GM23338 (cell line): ENCODE results near the gene CCDC97. TPM values are rescaled to one million over a fixed set of nuclear protein-coding genes. Genes with fewer than 3 reads are reported as not detected.

Experiments
- ATAC-seq: fragments of 200-7000 bp; cut with Tn5 transposase; 3 replicates; pipeline ENCODE4 v1.9.1; 2020
- DNase-seq: peaks from one replicate; pipeline ENCODE4 v3.0.0-alpha.2; 2015; ENCODE audit warnings: low spot score
- H2AFZ ChIP-seq: fragments of 200-600 bp; sonication (generic); 2 replicates; pipeline ENCODE4 v1.8.0; 2016; ENCODE audit warnings: antibody characterized with exemption, mild to moderate bottlenecking, moderate library complexity
- H3F3A ChIP-seq: fragments of 200-600 bp; sonication (generic); replicated peaks from 2 replicates; pipeline ENCODE4 v1.8.0; 2017; ENCODE audit warnings: antibody characterized with exemption, mixed run types, low read depth
- H3K27ac ChIP-seq: fragments of 200-600 bp; sonication (generic); 2 replicates; pipeline ENCODE4 v1.6.1; 2016; ENCODE audit warnings: low read depth
- H3K27me3 ChIP-seq: fragments of 200-600 bp; sonication (generic); 2 replicates; pipeline ENCODE4 v1.8.0; 2016; ENCODE audit warnings: mild to moderate bottlenecking, mixed run types, moderate library complexity; ENCODE audit not compliant: insufficient read depth
- H3K36me3 ChIP-seq: fragments of 200-600 bp; sonication (generic); 2 replicates; pipeline ENCODE4 v1.8.0; 2016; ENCODE audit warnings: mild to moderate bottlenecking; ENCODE audit not compliant: insufficient read depth
- H3K4me1 ChIP-seq: fragments of 200-600 bp; sonication (generic); 2 replicates; pipeline ENCODE4 v1.8.0; 2016; ENCODE audit warnings: mild to moderate bottlenecking, moderate library complexity; ENCODE audit not compliant: insufficient read depth
- H3K4me2 ChIP-seq: fragments of 200-600 bp; sonication (generic); 2 replicates; pipeline ENCODE4 v1.7.1; 2017; ENCODE audit warnings: mixed run types
- H3K4me3 ChIP-seq: fragments of 200-600 bp; sonication (generic); 2 replicates; pipeline ENCODE4 v1.6.1; 2016; ENCODE audit warnings: mixed run types
- H3K79me2 ChIP-seq: fragments of 200-600 bp; sonication (generic); replicated peaks from 2 replicates; pipeline ENCODE4 v1.8.0; 2017; ENCODE audit warnings: mild to moderate bottlenecking; ENCODE audit not compliant: insufficient read depth
- H3K9me2 ChIP-seq: fragments of 200-600 bp; sonication (generic); 2 replicates; pipeline ENCODE4 v1.8.0; 2017; ENCODE audit not compliant: insufficient read depth
- H4K20me1 ChIP-seq: fragments of 200-600 bp; sonication (generic); replicated peaks from 2 replicates; pipeline ENCODE4 v1.8.0; 2017; ENCODE audit warnings: mild to moderate bottlenecking; ENCODE audit not compliant: insufficient read depth
- H3K27ac Mint-ChIP-seq: 2 replicates; pipeline ENCODE4 v1.8.0; 2020; ENCODE audit warnings: inconsistent platforms, mild to moderate bottlenecking, moderate library complexity, mixed read lengths
- H3K27me3 Mint-ChIP-seq: 3 replicates; pipeline ENCODE4 v1.8.0; 2022; ENCODE audit warnings: low read depth, mild to moderate bottlenecking, moderate library complexity, mixed read lengths, inconsistent platforms; ENCODE audit not compliant: insufficient read depth, poor library complexity
- H3K36me3 Mint-ChIP-seq: 3 replicates; pipeline ENCODE4 v1.8.0; 2021; ENCODE audit warnings: low read depth, mild to moderate bottlenecking, inconsistent platforms, moderate library complexity, mixed read lengths
- H3K4me1 Mint-ChIP-seq: 3 replicates; pipeline ENCODE4 v1.8.0; 2020; ENCODE audit warnings: mild to moderate bottlenecking, inconsistent platforms, mixed read lengths
- H3K4me3 Mint-ChIP-seq: 3 replicates; pipeline ENCODE4 v1.8.0; 2021; ENCODE audit warnings: moderate library complexity, mild to moderate bottlenecking, inconsistent platforms, mixed read lengths
- H3K9me3 Mint-ChIP-seq: 3 replicates; pipeline ENCODE4 v1.8.0; 2020; ENCODE audit warnings: moderate library complexity, mild to moderate bottlenecking, inconsistent platforms, mixed read lengths
- CREB1 ChIP-seq: fragments of 250-450 bp; sonication (Bioruptor Pico); IDR thresholded peaks from 2 replicates; pipeline ENCODE4 v1.5.0; 2020; ENCODE audit warnings: low read depth, mild to moderate bottlenecking, moderate library complexity
- ETS1 ChIP-seq: IDR thresholded peaks from 2 replicates; pipeline ENCODE4 v1.6.1; 2016; ENCODE audit warnings: antibody characterized with exemption
- POLR2AphosphoS5 ChIP-seq: IDR thresholded peaks from 2 replicates; pipeline ENCODE4 v1.6.1; 2016; ENCODE audit warnings: antibody characterized with exemption, low read depth
- REST ChIP-seq: IDR thresholded peaks from one replicate; pipeline ENCODE4 v1.6.1; 2018; ENCODE audit warnings: antibody characterized with exemption; ENCODE audit not compliant: unreplicated experiment
- ZNF114 ChIP-seq: fragments of 250-450 bp; sonication (Bioruptor Pico); IDR thresholded peaks from 2 replicates; pipeline ENCODE4 v1.5.0; 2020; ENCODE audit warnings: mild to moderate bottlenecking, moderate library complexity
- ZNF331 ChIP-seq: fragments of 250-450 bp; sonication (Bioruptor Pico); IDR thresholded peaks from 2 replicates; pipeline ENCODE4 v1.5.0; 2020; ENCODE audit warnings: low read depth, mild to moderate bottlenecking, moderate library complexity
- polyA plus RNA-seq: library from polyadenylated mRNA; unstranded; fragments of >200 nt; fragmentation: Nextera tagmentation; extraction: Ambion mirVana; gene quantifications from 2 replicates; pipeline ENCODE4 v1.2.1, GENCODE V29; 2016
- total RNA-seq: library from RNA; depleted of rRNA; stranded (reverse); fragments of >200 nt; shearing (Covaris generic); gene quantifications from 2 replicates; pipeline ENCODE4 v1.2.3, GENCODE V29; 2014
- TF ChIP-seq, protein P1 (sequence below), 2 experiments: fragments of 200-600 bp in 1 of 2; sonication (generic) in 1 of 2; conservative IDR thresholded peaks; 2 replicates each; pipeline versions ENCODE4 v1.5.1 to v1.6.1; 2016 to 2017; ENCODE audit warnings: antibody characterized with exemption in 2 of 2, low read depth in 2 of 2, mild to moderate bottlenecking in 2 of 2, moderate library complexity in 1 of 2
- TF ChIP-seq, protein P2 (sequence below): fragments of 250-450 bp; sonication (Bioruptor Pico); IDR thresholded peaks from 2 replicates; pipeline ENCODE4 v1.5.0; 2020; ENCODE audit warnings: mild to moderate bottlenecking, moderate library complexity

Gene CCDC97
- total and polyA plus RNA-seq, 2 experiments from 2014 or later = 8.0 to 11.0 TPM

- H3K4me1 ChIP-seq = no peaks in the 10 kb centered on the region
- H3K79me2 ChIP-seq = peaks cover 6% of the 10 kb centered on the region; the same call in 1 of the 2 replicates
- TF ChIP-seq ZNF114 (no peak), REST (no peak), ETS1 (no peak), POLR2AphosphoS5 (peak; percentile 74), ZNF331 (CRISPR knock-in tag) (no peak), CREB1 (CRISPR knock-in tag) (peak; percentile 82)
- TF ChIP-seq, protein P1, sequence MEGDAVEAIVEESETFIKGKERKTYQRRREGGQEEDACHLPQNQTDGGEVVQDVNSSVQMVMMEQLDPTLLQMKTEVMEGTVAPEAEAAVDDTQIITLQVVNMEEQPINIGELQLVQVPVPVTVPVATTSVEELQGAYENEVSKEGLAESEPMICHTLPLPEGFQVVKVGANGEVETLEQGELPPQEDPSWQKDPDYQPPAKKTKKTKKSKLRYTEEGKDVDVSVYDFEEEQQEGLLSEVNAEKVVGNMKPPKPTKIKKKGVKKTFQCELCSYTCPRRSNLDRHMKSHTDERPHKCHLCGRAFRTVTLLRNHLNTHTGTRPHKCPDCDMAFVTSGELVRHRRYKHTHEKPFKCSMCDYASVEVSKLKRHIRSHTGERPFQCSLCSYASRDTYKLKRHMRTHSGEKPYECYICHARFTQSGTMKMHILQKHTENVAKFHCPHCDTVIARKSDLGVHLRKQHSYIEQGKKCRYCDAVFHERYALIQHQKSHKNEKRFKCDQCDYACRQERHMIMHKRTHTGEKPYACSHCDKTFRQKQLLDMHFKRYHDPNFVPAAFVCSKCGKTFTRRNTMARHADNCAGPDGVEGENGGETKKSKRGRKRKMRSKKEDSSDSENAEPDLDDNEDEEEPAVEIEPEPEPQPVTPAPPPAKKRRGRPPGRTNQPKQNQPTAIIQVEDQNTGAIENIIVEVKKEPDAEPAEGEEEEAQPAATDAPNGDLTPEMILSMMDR (conservative IDR thresholded peaks at IDR 0.05; ENCODE audit: low read depth in 2 of 2) = no peak
- TF ChIP-seq, protein P2, sequence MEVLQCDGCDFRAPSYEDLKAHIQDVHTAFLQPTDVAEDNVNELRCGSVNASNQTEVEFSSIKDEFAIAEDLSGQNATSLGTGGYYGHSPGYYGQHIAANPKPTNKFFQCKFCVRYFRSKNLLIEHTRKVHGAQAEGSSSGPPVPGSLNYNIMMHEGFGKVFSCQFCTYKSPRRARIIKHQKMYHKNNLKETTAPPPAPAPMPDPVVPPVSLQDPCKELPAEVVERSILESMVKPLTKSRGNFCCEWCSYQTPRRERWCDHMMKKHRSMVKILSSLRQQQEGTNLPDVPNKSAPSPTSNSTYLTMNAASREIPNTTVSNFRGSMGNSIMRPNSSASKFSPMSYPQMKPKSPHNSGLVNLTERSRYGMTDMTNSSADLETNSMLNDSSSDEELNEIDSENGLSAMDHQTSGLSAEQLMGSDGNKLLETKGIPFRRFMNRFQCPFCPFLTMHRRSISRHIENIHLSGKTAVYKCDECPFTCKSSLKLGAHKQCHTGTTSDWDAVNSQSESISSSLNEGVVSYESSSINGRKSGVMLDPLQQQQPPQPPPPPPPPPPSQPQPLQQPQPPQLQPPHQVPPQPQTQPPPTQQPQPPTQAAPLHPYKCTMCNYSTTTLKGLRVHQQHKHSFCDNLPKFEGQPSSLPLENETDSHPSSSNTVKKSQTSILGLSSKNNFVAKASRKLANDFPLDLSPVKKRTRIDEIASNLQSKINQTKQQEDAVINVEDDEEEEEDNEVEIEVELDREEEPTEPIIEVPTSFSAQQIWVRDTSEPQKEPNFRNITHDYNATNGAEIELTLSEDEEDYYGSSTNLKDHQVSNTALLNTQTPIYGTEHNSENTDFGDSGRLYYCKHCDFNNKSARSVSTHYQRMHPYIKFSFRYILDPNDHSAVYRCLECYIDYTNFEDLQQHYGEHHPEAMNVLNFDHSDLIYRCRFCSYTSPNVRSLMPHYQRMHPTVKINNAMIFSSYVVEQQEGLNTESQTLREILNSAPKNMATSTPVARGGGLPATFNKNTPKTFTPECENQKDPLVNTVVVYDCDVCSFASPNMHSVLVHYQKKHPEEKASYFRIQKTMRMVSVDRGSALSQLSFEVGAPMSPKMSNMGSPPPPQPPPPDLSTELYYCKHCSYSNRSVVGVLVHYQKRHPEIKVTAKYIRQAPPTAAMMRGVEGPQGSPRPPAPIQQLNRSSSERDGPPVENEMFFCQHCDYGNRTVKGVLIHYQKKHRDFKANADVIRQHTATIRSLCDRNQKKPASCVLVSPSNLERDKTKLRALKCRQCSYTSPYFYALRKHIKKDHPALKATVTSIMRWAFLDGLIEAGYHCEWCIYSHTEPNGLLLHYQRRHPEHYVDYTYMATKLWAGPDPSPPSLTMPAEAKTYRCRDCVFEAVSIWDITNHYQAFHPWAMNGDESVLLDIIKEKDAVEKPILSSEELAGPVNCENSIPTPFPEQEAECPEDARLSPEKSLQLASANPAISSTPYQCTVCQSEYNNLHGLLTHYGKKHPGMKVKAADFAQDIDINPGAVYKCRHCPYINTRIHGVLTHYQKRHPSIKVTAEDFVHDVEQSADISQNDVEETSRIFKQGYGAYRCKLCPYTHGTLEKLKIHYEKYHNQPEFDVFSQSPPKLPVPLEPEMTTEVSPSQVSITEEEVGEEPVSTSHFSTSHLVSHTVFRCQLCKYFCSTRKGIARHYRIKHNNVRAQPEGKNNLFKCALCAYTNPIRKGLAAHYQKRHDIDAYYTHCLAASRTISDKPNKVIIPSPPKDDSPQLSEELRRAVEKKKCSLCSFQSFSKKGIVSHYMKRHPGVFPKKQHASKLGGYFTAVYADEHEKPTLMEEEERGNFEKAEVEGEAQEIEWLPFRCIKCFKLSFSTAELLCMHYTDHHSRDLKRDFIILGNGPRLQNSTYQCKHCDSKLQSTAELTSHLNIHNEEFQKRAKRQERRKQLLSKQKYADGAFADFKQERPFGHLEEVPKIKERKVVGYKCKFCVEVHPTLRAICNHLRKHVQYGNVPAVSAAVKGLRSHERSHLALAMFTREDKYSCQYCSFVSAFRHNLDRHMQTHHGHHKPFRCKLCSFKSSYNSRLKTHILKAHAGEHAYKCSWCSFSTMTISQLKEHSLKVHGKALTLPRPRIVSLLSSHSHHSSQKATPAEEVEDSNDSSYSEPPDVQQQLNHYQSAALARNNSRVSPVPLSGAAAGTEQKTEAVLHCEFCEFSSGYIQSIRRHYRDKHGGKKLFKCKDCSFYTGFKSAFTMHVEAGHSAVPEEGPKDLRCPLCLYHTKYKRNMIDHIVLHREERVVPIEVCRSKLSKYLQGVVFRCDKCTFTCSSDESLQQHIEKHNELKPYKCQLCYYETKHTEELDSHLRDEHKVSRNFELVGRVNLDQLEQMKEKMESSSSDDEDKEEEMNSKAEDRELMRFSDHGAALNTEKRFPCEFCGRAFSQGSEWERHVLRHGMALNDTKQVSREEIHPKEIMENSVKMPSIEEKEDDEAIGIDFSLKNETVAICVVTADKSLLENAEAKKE (CRISPR knock-in tag) = no peak
- H3K9me2 ChIP-seq = 0 out of 2 replicates have a peak, but pooled peaks cover 4% of the 10 kb centered on the region
- H3K27ac Mint-ChIP-seq = peak within 1 kb of the TSS; percentile 98
- peaks cover 3% of the 10 kb centered on the region; the same call in 1 of the 3 replicates for H3K4me1 Mint-ChIP-seq
- DNase-seq = peak; percentile 100
- H4K20me1 ChIP-seq = no peaks in the 10 kb centered on the region
- no peak within 1 kb of the TSS for H2AFZ ChIP-seq
- peaks cover 8% of the 10 kb centered on the region for H3K27me3 Mint-ChIP-seq
- peak within 1 kb of the TSS; percentile 89 for H3K27ac ChIP-seq
- peak within 1 kb of the TSS; percentile 60 for H3K4me3 ChIP-seq
- ATAC-seq = peak; percentile 96
- H3K4me2 ChIP-seq = peak within 1 kb of the TSS; percentile 76
- 0 out of 2 replicates have a peak, but pooled peaks cover 4% of the 10 kb centered on the region for H3F3A ChIP-seq
- H3K27me3 ChIP-seq = no peaks in the 10 kb centered on the region
- H3K36me3 ChIP-seq = no peaks in the 10 kb centered on the region
- peak within 1 kb of the TSS; percentile 87 for H3K4me3 Mint-ChIP-seq
- H3K9me3 Mint-ChIP-seq = no peaks in the 10 kb centered on the region
- H3K36me3 Mint-ChIP-seq = no peaks in the 10 kb centered on the region
These were observed 54.0 kb downstream of the CCDC97 start, which contains the start of gene B9D2 for GRCh38 chr19:41363753-41364523. Gene B9D2 (minus strand): TSS chr19:41364149. CDS start chr19:41363519, 630 bp downstream.
